HepG2 (cell line): ENCODE results near the gene NEMP2. TPM values are rescaled to one million over a fixed set of nuclear protein-coding genes. Genes with fewer than 3 reads are reported as not detected.

Source experiments
- BRD4 ChIP-seq: sonication (generic); formaldehyde crosslinking; IDR thresholded peaks from 2 replicates; pipeline ENCODE4 v1.4.0; 2020; ENCODE audit warnings: missing genetic modification reagents
- CHCHD3 ChIP-seq: sonication (generic); formaldehyde crosslinking; IDR thresholded peaks from 2 replicates; pipeline ENCODE4 v1.8.0; 2022; ENCODE audit warnings: mild to moderate bottlenecking, missing genetic modification reagents, moderate library complexity
- FOXA3 ChIP-seq: IDR thresholded peaks from 2 replicates; pipeline ENCODE4 v1.6.1; 2016; ENCODE audit warnings: missing genetic modification reagents, missing compliant biosample characterization
- HDAC1 ChIP-seq: sonication (generic); formaldehyde crosslinking; IDR thresholded peaks from 2 replicates; pipeline ENCODE4 v1.5.1; 2020; ENCODE audit warnings: mild to moderate bottlenecking, missing genetic modification reagents
- HNRNPK ChIP-seq: fragments of 200-400 bp; formaldehyde crosslinking; IDR thresholded peaks from 2 replicates; pipeline ENCODE4 v1.6.1; 2018; ENCODE audit warnings: low read length, low read depth, moderate library complexity, mild to moderate bottlenecking; ENCODE audit not compliant: poor library complexity, severe bottlenecking
- KLF11 ChIP-seq: IDR thresholded peaks from 2 replicates; pipeline ENCODE4 v1.6.1; 2016; ENCODE audit warnings: missing compliant biosample characterization
- MED1 ChIP-seq: sonication (generic); formaldehyde crosslinking; IDR thresholded peaks from 2 replicates; pipeline ENCODE4 v1.4.0; 2020; ENCODE audit warnings: missing genetic modification reagents
- NBN ChIP-seq: fragments of 450-650 bp; conservative IDR thresholded peaks from 2 replicates; pipeline ENCODE4 v1.6.1; 2017
- RXRA ChIP-seq: sonication (generic); formaldehyde crosslinking; IDR thresholded peaks from 2 replicates; pipeline ENCODE4 v1.5.1; 2020; ENCODE audit warnings: missing genetic modification reagents
- TAF15 ChIP-seq: fragments of 200-400 bp; formaldehyde crosslinking; IDR thresholded peaks from one replicate; pipeline ENCODE4 v1.6.1; 2018; ENCODE audit warnings: mild to moderate bottlenecking, low read depth, low read length; ENCODE audit not compliant: poor library complexity, severe bottlenecking
- YY1 ChIP-seq: IDR thresholded peaks from 2 replicates; pipeline ENCODE4 v1.6.1; 2011; ENCODE audit warnings: low read length, low read depth, moderate library complexity, mild to moderate bottlenecking; ENCODE audit not compliant: insufficient read depth, insufficient replicate concordance
- ZBTB42 ChIP-seq: sonication (generic); formaldehyde crosslinking; IDR thresholded peaks from 2 replicates; pipeline ENCODE4 v1.5.0; 2020; ENCODE audit warnings: mild to moderate bottlenecking, missing genetic modification reagents
- ZNF205 ChIP-seq: IDR thresholded peaks from 2 replicates; pipeline ENCODE4 v1.6.1; 2018; ENCODE audit warnings: missing biosample characterization, missing genetic modification reagents
- ZNF225 ChIP-seq: sonication (generic); formaldehyde crosslinking; IDR thresholded peaks from 2 replicates; pipeline ENCODE4 v1.4.0; 2020; ENCODE audit warnings: mild to moderate bottlenecking, missing genetic modification reagents
- ZNF383 ChIP-seq: sonication (generic); formaldehyde crosslinking; IDR thresholded peaks from 2 replicates; pipeline ENCODE4 v1.4.0; 2020; ENCODE audit warnings: missing genetic modification reagents, mild to moderate bottlenecking, borderline replicate concordance
- ZNF598 ChIP-seq: sonication (generic); formaldehyde crosslinking; IDR thresholded peaks from 2 replicates; pipeline ENCODE4 v1.5.1; 2020; ENCODE audit warnings: mild to moderate bottlenecking, missing genetic modification reagents, borderline replicate concordance
- ZNF768 ChIP-seq: sonication (generic); formaldehyde crosslinking; IDR thresholded peaks from 2 replicates; pipeline ENCODE4 v1.4.0; 2020; ENCODE audit warnings: missing genetic modification reagents
- ZNF777 ChIP-seq: sonication (generic); formaldehyde crosslinking; IDR thresholded peaks from 2 replicates; pipeline ENCODE4 v1.4.0; 2020; ENCODE audit warnings: missing genetic modification reagents
- polyA plus RNA-seq, 8 experiments: library from polyadenylated mRNA; depleted of rRNA in 3 of 8; stranded (reverse) in 7 of 8; unstranded in 1 of 8; fragments of >200 nt; fragmentation: Illumina TruSeq in 4 of 8; extraction: Trizol in 4 of 8; gene quantifications; 2 replicates each; pipeline versions ENCODE4 v1.2.1 to v1.2.3, GENCODE V29; 2011 to 2016; ENCODE audit warnings: low read depth in 4 of 8, missing spikeins in 1 of 8, mixed read lengths in 1 of 8; ENCODE audit not compliant: insufficient read depth in 1 of 8
- total RNA-seq, 5 experiments: library from RNA; depleted of rRNA; stranded (reverse); fragments of >200 nt; fragmentation: Illumina TruSeq; extraction: Trizol; gene quantifications; 2 replicates each; pipeline ENCODE4 v1.2.3, GENCODE V29; 2016; ENCODE audit warnings: low read depth in 1 of 5
- TF ChIP-seq, protein P1 (sequence below): sonication (generic); formaldehyde crosslinking; IDR thresholded peaks from 2 replicates; pipeline ENCODE4 v1.4.0; 2020; ENCODE audit warnings: missing genetic modification reagents
- TF ChIP-seq, protein P2 (sequence below): sonication (generic); formaldehyde crosslinking; IDR thresholded peaks from 2 replicates; pipeline ENCODE4 v1.4.0; 2020; ENCODE audit warnings: missing genetic modification reagents, borderline replicate concordance
- TF ChIP-seq, protein P3 (sequence below): IDR thresholded peaks from 2 replicates; pipeline ENCODE4 v1.6.1; 2016; ENCODE audit warnings: low read depth, control low read depth
- TF ChIP-seq, protein P4 (sequence below): sonication (generic); formaldehyde crosslinking; IDR thresholded peaks from 2 replicates; pipeline ENCODE4 v1.4.0; 2020; ENCODE audit warnings: mild to moderate bottlenecking, missing genetic modification reagents
- TF ChIP-seq, protein P5 (sequence below): sonication (generic); formaldehyde crosslinking; IDR thresholded peaks from 2 replicates; pipeline ENCODE4 v1.4.0; 2020; ENCODE audit warnings: missing genetic modification reagents, borderline replicate concordance

NEMP2 gene
- total and polyA plus RNA-seq, 2 of the 13 experiments (the other 11 are each of a cell fraction or from before 2014, with no cell fraction given), result 2.4 to 9.8 TPM

DNA sequence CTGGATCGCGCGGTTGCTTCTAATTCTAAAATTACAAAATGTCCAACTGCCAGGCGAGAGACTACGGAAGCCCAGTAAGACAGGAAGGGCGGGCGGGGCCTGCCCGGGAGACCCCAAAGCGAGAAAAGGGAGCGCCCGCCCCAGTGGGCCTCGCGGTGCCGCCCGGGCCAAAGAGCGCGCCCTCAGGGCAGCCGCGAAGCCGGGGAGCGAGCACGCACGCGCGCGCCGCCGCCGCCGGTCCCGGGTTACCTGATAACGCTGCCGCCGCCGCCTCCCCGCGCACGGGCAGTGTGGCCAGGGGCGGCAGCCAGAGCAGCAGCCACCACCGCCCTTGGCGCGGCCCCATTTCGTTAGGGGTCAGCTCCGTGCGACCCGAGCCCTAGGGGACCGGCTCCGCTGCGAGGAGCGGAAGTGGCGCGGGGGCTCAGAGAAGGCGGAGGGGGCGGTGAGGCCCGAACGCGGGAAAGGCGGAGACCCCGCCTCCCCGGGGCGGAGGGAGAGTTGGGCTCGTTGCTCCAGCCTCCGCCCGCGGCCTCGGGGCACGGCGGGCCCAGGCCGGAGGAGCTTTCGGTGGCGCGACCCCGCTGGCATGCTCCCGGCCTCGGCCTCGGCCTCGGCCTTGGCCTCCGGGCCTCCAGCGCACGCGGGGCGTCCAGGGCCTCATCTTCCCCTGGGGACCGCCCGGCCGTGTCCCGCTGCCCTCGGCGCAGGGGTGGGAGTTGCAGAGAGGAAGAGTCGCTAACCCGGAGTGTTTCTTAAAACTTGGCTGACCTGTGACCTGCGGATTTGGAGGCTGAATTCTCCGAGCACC lies at the start of gene NEMP2 (continued):
- TF ChIP-seq TAF15 (peak; percentile 77), BRD4 (CRISPR knock-in tag) (peak; percentile 92; the same call in 1 of the 2 replicates), ZNF598 (CRISPR knock-in tag) (peak; percentile 81), CHCHD3 (CRISPR knock-in tag) (peak; percentile 97), MED1 (CRISPR knock-in tag) (peak; percentile 73; the same call in 1 of the 2 replicates), FOXA3 (peak; percentile 56), KLF11 (CRISPR knock-in tag) (peak; percentile 80; the same call in 1 of the 2 replicates), ZBTB42 (no peak; the same call in 1 of the 2 replicates), HDAC1 (CRISPR knock-in tag) (peak; percentile 82), YY1 (peak; percentile 75), NBN (no peak), ZNF777 (CRISPR knock-in tag) (peak; percentile 73; the same call in 1 of the 2 replicates), ZNF383 (CRISPR knock-in tag) (no peak), ZNF225 (peak; percentile 92), HNRNPK (peak; percentile 82), ZNF205 (CRISPR knock-in tag) (peak; percentile 90), RXRA (CRISPR knock-in tag) (peak; percentile 86; the same call in 1 of the 2 replicates), ZNF768 (CRISPR knock-in tag) (peak; percentile 92)
- TF ChIP-seq, protein P1, sequence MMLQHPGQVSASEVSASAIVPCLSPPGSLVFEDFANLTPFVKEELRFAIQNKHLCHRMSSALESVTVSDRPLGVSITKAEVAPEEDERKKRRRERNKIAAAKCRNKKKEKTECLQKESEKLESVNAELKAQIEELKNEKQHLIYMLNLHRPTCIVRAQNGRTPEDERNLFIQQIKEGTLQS (CRISPR knock-in tag), result peak; percentile 39; the same call in 1 of the 2 replicates
- TF ChIP-seq, protein P2, sequence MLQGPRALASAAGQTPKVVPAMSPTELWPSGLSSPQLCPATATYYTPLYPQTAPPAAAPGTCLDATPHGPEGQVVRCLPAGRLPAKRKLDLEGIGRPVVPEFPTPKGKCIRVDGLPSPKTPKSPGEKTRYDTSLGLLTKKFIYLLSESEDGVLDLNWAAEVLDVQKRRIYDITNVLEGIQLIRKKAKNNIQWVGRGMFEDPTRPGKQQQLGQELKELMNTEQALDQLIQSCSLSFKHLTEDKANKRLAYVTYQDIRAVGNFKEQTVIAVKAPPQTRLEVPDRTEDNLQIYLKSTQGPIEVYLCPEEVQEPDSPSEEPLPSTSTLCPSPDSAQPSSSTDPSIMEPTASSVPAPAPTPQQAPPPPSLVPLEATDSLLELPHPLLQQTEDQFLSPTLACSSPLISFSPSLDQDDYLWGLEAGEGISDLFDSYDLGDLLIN, result peak; percentile 26; the same call in 1 of the 2 replicates
- TF ChIP-seq, protein P3, sequence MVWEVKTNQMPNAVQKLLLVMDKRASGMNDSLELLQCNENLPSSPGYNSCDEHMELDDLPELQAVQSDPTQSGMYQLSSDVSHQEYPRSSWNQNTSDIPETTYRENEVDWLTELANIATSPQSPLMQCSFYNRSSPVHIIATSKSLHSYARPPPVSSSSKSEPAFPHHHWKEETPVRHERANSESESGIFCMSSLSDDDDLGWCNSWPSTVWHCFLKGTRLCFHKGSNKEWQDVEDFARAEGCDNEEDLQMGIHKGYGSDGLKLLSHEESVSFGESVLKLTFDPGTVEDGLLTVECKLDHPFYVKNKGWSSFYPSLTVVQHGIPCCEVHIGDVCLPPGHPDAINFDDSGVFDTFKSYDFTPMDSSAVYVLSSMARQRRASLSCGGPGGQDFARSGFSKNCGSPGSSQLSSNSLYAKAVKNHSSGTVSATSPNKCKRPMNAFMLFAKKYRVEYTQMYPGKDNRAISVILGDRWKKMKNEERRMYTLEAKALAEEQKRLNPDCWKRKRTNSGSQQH (CRISPR knock-in tag), result peak; percentile 85; the same call in 1 of the 2 replicates
- TF ChIP-seq, protein P4, sequence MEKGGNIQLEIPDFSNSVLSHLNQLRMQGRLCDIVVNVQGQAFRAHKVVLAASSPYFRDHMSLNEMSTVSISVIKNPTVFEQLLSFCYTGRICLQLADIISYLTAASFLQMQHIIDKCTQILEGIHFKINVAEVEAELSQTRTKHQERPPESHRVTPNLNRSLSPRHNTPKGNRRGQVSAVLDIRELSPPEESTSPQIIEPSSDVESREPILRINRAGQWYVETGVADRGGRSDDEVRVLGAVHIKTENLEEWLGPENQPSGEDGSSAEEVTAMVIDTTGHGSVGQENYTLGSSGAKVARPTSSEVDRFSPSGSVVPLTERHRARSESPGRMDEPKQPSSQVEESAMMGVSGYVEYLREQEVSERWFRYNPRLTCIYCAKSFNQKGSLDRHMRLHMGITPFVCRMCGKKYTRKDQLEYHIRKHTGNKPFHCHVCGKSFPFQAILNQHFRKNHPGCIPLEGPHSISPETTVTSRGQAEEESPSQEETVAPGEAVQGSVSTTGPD (CRISPR knock-in tag), result peak; percentile 49; the same call in 1 of the 2 replicates
- TF ChIP-seq, protein P5, sequence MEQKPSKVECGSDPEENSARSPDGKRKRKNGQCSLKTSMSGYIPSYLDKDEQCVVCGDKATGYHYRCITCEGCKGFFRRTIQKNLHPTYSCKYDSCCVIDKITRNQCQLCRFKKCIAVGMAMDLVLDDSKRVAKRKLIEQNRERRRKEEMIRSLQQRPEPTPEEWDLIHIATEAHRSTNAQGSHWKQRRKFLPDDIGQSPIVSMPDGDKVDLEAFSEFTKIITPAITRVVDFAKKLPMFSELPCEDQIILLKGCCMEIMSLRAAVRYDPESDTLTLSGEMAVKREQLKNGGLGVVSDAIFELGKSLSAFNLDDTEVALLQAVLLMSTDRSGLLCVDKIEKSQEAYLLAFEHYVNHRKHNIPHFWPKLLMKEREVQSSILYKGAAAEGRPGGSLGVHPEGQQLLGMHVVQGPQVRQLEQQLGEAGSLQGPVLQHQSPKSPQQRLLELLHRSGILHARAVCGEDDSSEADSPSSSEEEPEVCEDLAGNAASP (CRISPR knock-in tag), result peak; percentile 78
